ENCODE results near the gene SDHAF2. TPM values are rescaled to one million over a fixed set of nuclear protein-coding genes. Genes with fewer than 3 reads are reported as not detected.
A peak's percentile ranks its signal among the peaks of the same experiment; 100 is the strongest.

Gene SDHAF2
- total and polyA plus RNA-seq, 2 of the 13 experiments (the other 11 are each of a cell fraction or from before 2014, with no cell fraction given) = 44.2 to 70.4 TPM

- TF ChIP-seq E2F2 (CRISPR knock-in tag; IDR thresholded peaks at IDR 0.05; ENCODE audit: borderline replicate concordance) (no peak), ARID2 (CRISPR knock-in tag; IDR thresholded peaks at IDR 0.05; ENCODE audit: borderline replicate concordance) (no peak), POLR2A (IDR thresholded peaks at IDR 0.05; ENCODE audit: insufficient read depth in 1 of 2, low read depth in 2 of 2, low read length in 2 of 2) (peak; percentile 61 to 88), CREBL2 (CRISPR knock-in tag; IDR thresholded peaks at IDR 0.05; ENCODE audit: borderline replicate concordance) (0 out of 2 replicates have a peak, but pooled peaks have one; percentile 90), ARHGAP35 (CRISPR knock-in tag; IDR thresholded peaks at IDR 0.05; ENCODE audit: borderline replicate concordance) (no peak), ZNF512 (CRISPR knock-in tag; IDR thresholded peaks at IDR 0.05) (no peak), ZZZ3 (CRISPR knock-in tag; IDR thresholded peaks at IDR 0.05; ENCODE audit: borderline replicate concordance) (0 out of 2 replicates have a peak, but pooled peaks have one; percentile 64), FOXA3 (CRISPR knock-in tag; IDR thresholded peaks at IDR 0.05) (no peak), PCBP1 (IDR thresholded peaks at IDR 0.05; ENCODE audit: borderline replicate concordance, low read depth, low read length) (0 out of 2 replicates have a peak, but pooled peaks have one; percentile 45), CBX1 (IDR thresholded peaks at IDR 0.05; ENCODE audit: low read depth) (peak; percentile 2), ZNF503 (CRISPR knock-in tag; IDR thresholded peaks at IDR 0.05) (no peak), ZC3H4 (CRISPR knock-in tag; IDR thresholded peaks at IDR 0.05; ENCODE audit: borderline replicate concordance) (no peak), ZNF205 (CRISPR knock-in tag; IDR thresholded peaks at IDR 0.05) (no peak; the same call in 1 of the 2 replicates), MNT (IDR thresholded peaks at IDR 0.05) (no peak), GATAD1 (CRISPR knock-in tag; IDR thresholded peaks at IDR 0.05) (no peak), CSRNP2 (CRISPR knock-in tag; conservative IDR thresholded peaks at IDR 0.05; ENCODE audit: low read depth) (no peak), ZNF609 (CRISPR knock-in tag; IDR thresholded peaks at IDR 0.05; ENCODE audit: borderline replicate concordance) (no peak)
Measured at GRCh38 chr11:61429346-61429690, 606 bp upstream of the SDHAF2 start (continued).
